ENCODE data around the gene SETD6.
A peak's percentile ranks its signal among the peaks of the same experiment; 100 is the strongest.

SETD6 gene

DNA sequence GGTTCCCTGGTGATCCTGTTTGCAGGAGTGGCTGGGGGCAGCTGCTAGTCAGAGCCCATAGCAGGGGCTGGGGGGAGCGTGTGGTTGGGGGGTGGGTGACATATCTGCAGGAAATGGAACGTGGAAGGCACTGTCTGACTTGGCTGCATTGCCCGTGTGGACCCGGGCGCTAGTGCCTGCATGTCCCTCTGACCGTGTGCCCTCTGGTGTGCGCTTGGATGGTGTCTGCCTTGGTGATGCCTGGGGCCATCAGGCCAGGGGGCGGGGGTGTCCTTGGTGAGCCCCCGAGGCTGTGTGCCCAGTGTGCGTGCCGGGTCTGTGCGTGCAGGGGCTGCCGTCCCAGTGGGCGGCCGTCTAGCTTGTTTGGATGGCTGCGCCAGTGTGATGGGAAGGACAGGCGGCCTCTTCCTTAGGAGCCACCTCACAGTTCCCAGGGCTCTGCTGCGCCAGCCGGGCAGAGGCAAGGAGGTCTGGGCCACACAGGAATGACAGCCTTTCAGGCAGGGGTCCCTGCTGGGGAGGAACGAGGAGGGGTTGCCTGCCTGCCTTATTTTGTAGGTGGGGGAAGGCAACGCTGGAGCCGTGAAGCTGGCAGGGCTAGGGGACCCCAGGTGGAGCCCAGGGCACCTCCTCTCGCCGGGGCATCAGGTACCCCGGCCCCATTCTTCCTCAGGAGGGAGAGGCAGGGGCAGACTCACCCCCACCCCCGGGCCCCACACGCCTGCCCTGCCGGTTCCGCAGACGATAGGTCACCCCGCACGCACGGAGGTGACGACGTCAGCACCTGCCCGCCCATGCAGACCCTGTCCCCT is 14.7 kb upstream of the SETD6 start:
- Histone ChIP-seq H3K9me3 (ENCODE audit: low read length) (no peaks in the 10 kb centered on the region), H3K9ac (ENCODE audit: low read length) (peak overlapping the region; percentile 19; the same call in 1 of the 2 replicates), H3K79me2 (ENCODE audit: insufficient read depth, low read length) (no peaks in the 10 kb centered on the region), H3K4me1 (ENCODE audit: insufficient read depth, low read length, severe bottlenecking) (peaks cover 23% of the 10 kb centered on the region), H3K4me2 (ENCODE audit: low read length) (peak overlapping the region; percentile 71), H2AFZ (ENCODE audit: low read length) (no peak overlapping the region), H4K20me1 (ENCODE audit: insufficient read depth, low read length) (no peaks in the 10 kb centered on the region), H3K9me2 (ENCODE audit: low read depth, low read length) (no peaks in the 10 kb centered on the region), H3F3A (ENCODE audit: insufficient read depth, low read length) (no peaks in the 10 kb centered on the region), H3K36me3 (ENCODE audit: insufficient read depth, low read length) (no peaks in the 10 kb centered on the region), H3K4me3 (ENCODE audit: low read depth, low read length, poor library complexity, severe bottlenecking) (peak overlapping the region; percentile 59), H3K27ac (ENCODE audit: low read depth, low read length, poor library complexity, severe bottlenecking) (no peak overlapping the region), H3K27me3 (ENCODE audit: insufficient read depth, low read length) (0 out of 2 replicates have a peak, but pooled peaks cover 5% of the 10 kb centered on the region)
- TF ChIP-seq EZH2 (IDR thresholded peaks at IDR 0.05; ENCODE audit: borderline replicate concordance, low read length), result no peak
- no peak for TF ChIP-seq CTCF (IDR thresholded peaks at IDR 0.05; ENCODE audit: low read length)

GRCh38 chr16:58501242-58502131 is 13.8 kb upstream of the SETD6 start:
- Histone ChIP-seq H3F3A (ENCODE audit: insufficient read depth, low read length) (no peaks in the 10 kb centered on the region), H3K4me1 (ENCODE audit: insufficient read depth, low read length, severe bottlenecking) (peaks cover 23% of the 10 kb centered on the region), H3K27ac (ENCODE audit: low read depth, low read length, poor library complexity, severe bottlenecking) (no peak overlapping the region), H3K36me3 (ENCODE audit: insufficient read depth, low read length) (no peaks in the 10 kb centered on the region), H4K20me1 (ENCODE audit: insufficient read depth, low read length) (no peaks in the 10 kb centered on the region), H3K27me3 (ENCODE audit: insufficient read depth, low read length) (0 out of 2 replicates have a peak, but pooled peaks cover 5% of the 10 kb centered on the region), H3K4me2 (ENCODE audit: low read length) (peak overlapping the region; percentile 71), H3K79me2 (ENCODE audit: insufficient read depth, low read length) (no peaks in the 10 kb centered on the region), H3K9me2 (ENCODE audit: low read depth, low read length) (no peaks in the 10 kb centered on the region), H3K9me3 (ENCODE audit: low read length) (no peaks in the 10 kb centered on the region), H3K4me3 (ENCODE audit: low read depth, low read length, poor library complexity, severe bottlenecking) (peak overlapping the region; percentile 59), H3K9ac (ENCODE audit: low read length) (no peak overlapping the region; the same call in 1 of the 2 replicates), H2AFZ (ENCODE audit: low read length) (no peak overlapping the region)
- no peak for TF ChIP-seq EZH2 (IDR thresholded peaks at IDR 0.05; ENCODE audit: borderline replicate concordance, low read length)
- no peak for TF ChIP-seq CTCF (IDR thresholded peaks at IDR 0.05; ENCODE audit: low read length)

DNA sequence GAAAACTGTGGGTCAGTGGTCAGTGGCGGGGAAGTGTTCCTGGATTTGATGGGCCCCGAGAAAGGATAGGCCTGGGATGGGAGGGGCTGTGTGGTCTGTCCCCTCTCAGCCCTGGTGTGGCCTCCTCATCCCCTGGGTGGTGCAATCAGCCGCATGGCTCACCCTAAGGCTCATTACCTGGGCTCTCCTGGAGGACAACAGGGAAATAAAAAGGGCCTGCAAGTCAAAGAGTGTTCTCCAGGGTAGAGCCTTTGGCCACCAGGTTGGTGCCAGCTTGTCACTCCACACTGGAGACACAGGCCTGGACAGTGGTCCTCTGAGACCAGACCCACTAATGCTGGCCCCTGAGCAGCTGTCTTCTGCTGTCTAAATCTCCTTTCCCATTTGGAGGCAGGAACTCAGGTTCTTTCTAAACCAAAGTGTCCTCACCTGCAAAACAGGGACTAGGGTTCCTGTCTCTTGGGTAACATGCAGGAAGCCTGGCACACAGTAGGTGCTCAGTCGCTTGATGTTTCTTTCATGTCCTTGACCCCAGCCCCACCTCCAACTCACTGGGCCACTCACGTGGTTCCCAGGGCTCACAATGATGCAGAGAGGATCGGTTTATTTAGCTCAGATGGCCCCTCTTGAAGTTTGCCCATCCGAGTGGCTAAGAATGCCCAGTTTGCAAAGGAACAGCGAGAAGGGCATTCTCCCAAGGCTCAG is 12.9 kb upstream of the SETD6 start:
- no peaks in the 10 kb centered on the region for H3K79me2 ChIP-seq (ENCODE audit: insufficient read depth, low read length)
- TF ChIP-seq EZH2 (IDR thresholded peaks at IDR 0.05; ENCODE audit: borderline replicate concordance, low read length), result no peak
- no peak for TF ChIP-seq CTCF (IDR thresholded peaks at IDR 0.05; ENCODE audit: low read length)
- no peak overlapping the region for H2AFZ ChIP-seq (ENCODE audit: low read length)
- H3K9me3 ChIP-seq (ENCODE audit: low read length), result no peaks in the 10 kb centered on the region
- no peaks in the 10 kb centered on the region for H4K20me1 ChIP-seq (ENCODE audit: insufficient read depth, low read length)
- H3K4me3 ChIP-seq (ENCODE audit: low read depth, low read length, poor library complexity, severe bottlenecking), result no peak overlapping the region
- no peaks in the 10 kb centered on the region for H3K36me3 ChIP-seq (ENCODE audit: insufficient read depth, low read length)
- H3F3A ChIP-seq (ENCODE audit: insufficient read depth, low read length), result no peaks in the 10 kb centered on the region
- H3K9me2 ChIP-seq (ENCODE audit: low read depth, low read length), result no peaks in the 10 kb centered on the region
- peaks cover 23% of the 10 kb centered on the region for H3K4me1 ChIP-seq (ENCODE audit: insufficient read depth, low read length, severe bottlenecking)
- H3K27me3 ChIP-seq (ENCODE audit: insufficient read depth, low read length), result 0 out of 2 replicates have a peak, but pooled peaks cover 5% of the 10 kb centered on the region
- no peak overlapping the region for H3K27ac ChIP-seq (ENCODE audit: low read depth, low read length, poor library complexity, severe bottlenecking)
- no peak overlapping the region for H3K4me2 ChIP-seq (ENCODE audit: low read length)
- H3K9ac ChIP-seq (ENCODE audit: low read length), result no peak overlapping the region
